HL-60 (cell line): ENCODE results near the gene FAM222B.

ENCODE experiments used
- DNase-seq, 2 experiments: peaks; one replicate each; pipeline ENCODE4 v3.0.0-alpha.2; 2010 to 2020; ENCODE audit warnings: low read depth in 1 of 2, low spot score in 1 of 2
- H3K27ac ChIP-seq: fragments of 250-450 bp; sonication (Bioruptor Pico); replicated peaks from 2 replicates; pipeline ENCODE4 v1.5.1; 2020; ENCODE audit warnings: mild to moderate bottlenecking, moderate library complexity
- H3K27me3 ChIP-seq: fragments of 250-450 bp; sonication (Bioruptor Pico); 2 replicates; pipeline ENCODE4 v1.5.1; 2021; ENCODE audit warnings: mild to moderate bottlenecking, moderate library complexity; ENCODE audit not compliant: insufficient read depth, poor library complexity, severe bottlenecking
- H3K4me3 ChIP-seq: replicated peaks from 2 replicates; pipeline ENCODE4 v1.5.1; 2011; ENCODE audit warnings: mild to moderate bottlenecking, control low read depth, low read length; ENCODE audit not compliant: insufficient read depth
- GABPA ChIP-seq: IDR thresholded peaks from 2 replicates; pipeline ENCODE4 v1.6.1; 2012; ENCODE audit warnings: low read depth
- POLR2AphosphoS5 ChIP-seq: IDR thresholded peaks from 2 replicates; pipeline ENCODE4 v1.6.1; 2012; ENCODE audit warnings: low read depth
- SPI1 ChIP-seq: IDR thresholded peaks from 2 replicates; pipeline ENCODE4 v1.6.1; 2012; ENCODE audit warnings: low read depth, mild to moderate bottlenecking, borderline replicate concordance
- TF ChIP-seq, protein P1 (sequence below): IDR thresholded peaks from one replicate; pipeline ENCODE4 v1.5.1; 2011; ENCODE audit warnings: low read length, control low read depth, inconsistent platforms; ENCODE audit not compliant: insufficient read depth
- TF ChIP-seq, protein P2 (sequence below): IDR thresholded peaks from 2 replicates; pipeline ENCODE4 v1.6.1; 2012; ENCODE audit warnings: low read depth; ENCODE audit not compliant: insufficient replicate concordance

FAM222B gene

DNA sequence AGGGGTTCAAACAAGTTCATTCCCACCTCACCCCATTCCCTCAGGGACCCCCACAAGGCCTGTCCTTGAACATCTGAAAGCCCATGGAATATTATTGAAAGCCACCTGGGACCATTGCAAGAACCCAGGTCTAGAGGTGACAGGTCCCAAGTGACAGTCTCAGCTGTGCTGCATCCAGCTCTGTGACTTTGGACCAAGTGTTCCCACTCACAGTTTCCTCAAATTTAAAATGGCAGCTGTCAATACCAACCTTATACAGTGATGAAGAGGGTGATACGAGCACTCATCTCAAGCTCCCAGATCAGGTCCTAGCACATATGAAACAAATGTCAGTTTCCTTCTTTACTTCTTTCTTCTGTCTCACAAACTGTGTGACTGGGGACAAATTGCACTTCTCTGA is 21.4 kb upstream of the FAM222B start:
- TF ChIP-seq SPI1 (no peak), GABPA (no peak), POLR2AphosphoS5 (no peak)
- TF ChIP-seq, protein P1, sequence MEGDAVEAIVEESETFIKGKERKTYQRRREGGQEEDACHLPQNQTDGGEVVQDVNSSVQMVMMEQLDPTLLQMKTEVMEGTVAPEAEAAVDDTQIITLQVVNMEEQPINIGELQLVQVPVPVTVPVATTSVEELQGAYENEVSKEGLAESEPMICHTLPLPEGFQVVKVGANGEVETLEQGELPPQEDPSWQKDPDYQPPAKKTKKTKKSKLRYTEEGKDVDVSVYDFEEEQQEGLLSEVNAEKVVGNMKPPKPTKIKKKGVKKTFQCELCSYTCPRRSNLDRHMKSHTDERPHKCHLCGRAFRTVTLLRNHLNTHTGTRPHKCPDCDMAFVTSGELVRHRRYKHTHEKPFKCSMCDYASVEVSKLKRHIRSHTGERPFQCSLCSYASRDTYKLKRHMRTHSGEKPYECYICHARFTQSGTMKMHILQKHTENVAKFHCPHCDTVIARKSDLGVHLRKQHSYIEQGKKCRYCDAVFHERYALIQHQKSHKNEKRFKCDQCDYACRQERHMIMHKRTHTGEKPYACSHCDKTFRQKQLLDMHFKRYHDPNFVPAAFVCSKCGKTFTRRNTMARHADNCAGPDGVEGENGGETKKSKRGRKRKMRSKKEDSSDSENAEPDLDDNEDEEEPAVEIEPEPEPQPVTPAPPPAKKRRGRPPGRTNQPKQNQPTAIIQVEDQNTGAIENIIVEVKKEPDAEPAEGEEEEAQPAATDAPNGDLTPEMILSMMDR, result no peak
- TF ChIP-seq, protein P2, sequence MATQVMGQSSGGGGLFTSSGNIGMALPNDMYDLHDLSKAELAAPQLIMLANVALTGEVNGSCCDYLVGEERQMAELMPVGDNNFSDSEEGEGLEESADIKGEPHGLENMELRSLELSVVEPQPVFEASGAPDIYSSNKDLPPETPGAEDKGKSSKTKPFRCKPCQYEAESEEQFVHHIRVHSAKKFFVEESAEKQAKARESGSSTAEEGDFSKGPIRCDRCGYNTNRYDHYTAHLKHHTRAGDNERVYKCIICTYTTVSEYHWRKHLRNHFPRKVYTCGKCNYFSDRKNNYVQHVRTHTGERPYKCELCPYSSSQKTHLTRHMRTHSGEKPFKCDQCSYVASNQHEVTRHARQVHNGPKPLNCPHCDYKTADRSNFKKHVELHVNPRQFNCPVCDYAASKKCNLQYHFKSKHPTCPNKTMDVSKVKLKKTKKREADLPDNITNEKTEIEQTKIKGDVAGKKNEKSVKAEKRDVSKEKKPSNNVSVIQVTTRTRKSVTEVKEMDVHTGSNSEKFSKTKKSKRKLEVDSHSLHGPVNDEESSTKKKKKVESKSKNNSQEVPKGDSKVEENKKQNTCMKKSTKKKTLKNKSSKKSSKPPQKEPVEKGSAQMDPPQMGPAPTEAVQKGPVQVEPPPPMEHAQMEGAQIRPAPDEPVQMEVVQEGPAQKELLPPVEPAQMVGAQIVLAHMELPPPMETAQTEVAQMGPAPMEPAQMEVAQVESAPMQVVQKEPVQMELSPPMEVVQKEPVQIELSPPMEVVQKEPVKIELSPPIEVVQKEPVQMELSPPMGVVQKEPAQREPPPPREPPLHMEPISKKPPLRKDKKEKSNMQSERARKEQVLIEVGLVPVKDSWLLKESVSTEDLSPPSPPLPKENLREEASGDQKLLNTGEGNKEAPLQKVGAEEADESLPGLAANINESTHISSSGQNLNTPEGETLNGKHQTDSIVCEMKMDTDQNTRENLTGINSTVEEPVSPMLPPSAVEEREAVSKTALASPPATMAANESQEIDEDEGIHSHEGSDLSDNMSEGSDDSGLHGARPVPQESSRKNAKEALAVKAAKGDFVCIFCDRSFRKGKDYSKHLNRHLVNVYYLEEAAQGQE, result no peak
- no peak for DNase-seq
- no peak overlapping the region for H3K27ac ChIP-seq
- H3K27me3 ChIP-seq, result no peaks in the 10 kb centered on the region
- H3K4me3 ChIP-seq, result no peak overlapping the region

DNA sequence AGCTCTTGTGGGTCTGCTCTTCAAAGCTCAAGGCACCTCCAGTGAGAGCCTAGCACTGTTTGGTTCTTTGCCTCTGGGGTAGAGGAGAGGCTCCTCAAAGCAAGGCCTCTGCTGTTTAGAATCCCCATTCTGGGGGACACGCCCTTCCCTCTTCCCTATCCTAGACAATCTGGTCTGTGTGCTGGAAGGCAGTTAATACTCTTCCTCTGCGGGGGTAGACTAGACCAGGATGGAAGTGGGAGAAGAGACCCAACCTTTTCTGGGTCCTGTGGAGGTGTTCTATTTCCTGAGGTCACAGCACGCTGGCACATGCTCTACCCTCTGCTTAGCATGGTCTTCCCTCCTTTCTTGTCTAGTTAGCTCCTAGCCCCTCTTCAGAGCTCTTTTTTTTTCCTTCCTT is 20.0 kb upstream of the FAM222B start:
- no peak for DNase-seq
- Histone ChIP-seq H3K27ac (no peak overlapping the region), H3K27me3 (no peaks in the 10 kb centered on the region), H3K4me3 (no peak overlapping the region)
- TF ChIP-seq GABPA (no peak), SPI1 (no peak), POLR2AphosphoS5 (no peak)
- TF ChIP-seq, protein P1, result no peak

DNA sequence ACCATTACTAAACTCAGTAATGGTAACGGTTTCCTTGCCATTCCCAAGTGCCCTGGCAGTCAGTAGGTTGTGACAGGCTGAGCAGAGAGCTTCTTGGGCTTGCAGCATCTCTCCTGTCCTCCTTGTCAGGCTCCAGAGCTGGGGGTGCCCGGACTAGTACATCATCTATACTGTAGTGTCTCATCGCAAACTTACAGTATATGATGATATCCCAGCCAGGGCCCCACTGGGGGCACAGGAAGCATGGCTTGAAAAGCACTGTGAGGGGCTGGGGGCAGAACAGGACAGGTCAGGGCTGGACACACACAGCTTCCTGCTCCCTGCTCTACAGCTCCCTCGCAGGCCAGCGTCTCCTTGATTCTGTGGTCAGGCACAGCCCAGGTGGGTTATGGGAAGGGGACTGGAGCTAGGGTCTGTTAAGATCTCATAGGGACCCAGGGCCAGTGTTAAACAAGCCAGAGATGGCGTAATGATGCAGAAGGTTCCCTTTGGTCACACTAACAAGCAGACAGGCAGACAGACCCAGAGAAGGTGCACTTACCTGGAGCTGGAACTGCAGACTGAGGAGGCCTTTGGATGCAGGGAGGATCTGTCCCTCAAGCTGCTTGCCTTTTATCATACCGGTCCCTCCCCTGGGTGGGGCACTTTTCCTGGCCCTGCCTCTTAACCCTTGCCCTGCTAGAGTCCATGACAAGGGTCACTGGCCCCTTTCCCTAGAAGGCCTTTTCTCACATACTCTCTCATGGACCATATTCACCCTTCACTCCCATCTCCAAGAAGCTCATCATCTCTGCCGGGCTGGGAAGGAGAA is 19.0 kb upstream of the FAM222B start:
- H3K4me3 ChIP-seq, result no peak overlapping the region
- no peaks in the 10 kb centered on the region for H3K27me3 ChIP-seq
- TF ChIP-seq GABPA (no peak), POLR2AphosphoS5 (no peak), SPI1 (no peak)
- TF ChIP-seq, protein P1, result no peak
- TF ChIP-seq, protein P2, result no peak
- H3K27ac ChIP-seq, result no peak overlapping the region
- DNase-seq, result no peak

DNA sequence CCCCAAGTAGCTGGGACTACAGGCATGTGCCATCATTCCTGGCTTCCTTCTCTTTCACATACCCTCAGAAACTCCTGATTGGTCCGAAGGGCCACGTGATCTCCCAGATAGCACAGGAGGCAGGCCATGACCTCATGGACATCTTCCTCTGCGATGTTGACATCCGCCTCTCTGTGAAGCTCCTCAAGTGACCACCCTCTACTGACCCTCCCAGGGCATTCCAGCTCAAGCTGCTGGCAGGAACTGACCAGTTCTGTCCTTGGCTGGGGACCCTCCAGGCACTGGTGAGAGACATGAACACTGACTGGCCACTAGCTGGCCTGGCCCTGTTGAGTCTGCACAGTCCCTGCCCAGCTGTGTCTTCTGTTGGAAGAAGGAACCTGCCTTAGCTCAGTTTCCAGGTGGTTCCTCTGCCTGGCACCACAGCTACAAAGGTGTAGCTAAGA is 17.8 kb upstream of the FAM222B start:
- no peak overlapping the region for H3K27ac ChIP-seq
- H3K4me3 ChIP-seq, result no peak overlapping the region
- TF ChIP-seq POLR2AphosphoS5 (no peak), SPI1 (no peak), GABPA (no peak)
- TF ChIP-seq, protein P2, result no peak
- TF ChIP-seq, protein P1, result no peak
- no peak for DNase-seq
- H3K27me3 ChIP-seq, result no peaks in the 10 kb centered on the region
